Measurements from ENCODE around the gene C6orf15. TPM values are rescaled to one million over a fixed set of nuclear protein-coding genes. Genes with fewer than 3 reads are reported as not detected.

C6orf15 gene
- total RNA-seq, 1 experiment from 2014 or later = not detected

GRCh38 chr6:31145386-31145785 is 33.0 kb upstream of the C6orf15 start:
- no peak overlapping the region for H3K4me3 ChIP-seq (ENCODE audit: low read depth in 2 of 2, low read length in 2 of 2)
- no peak for ATAC-seq
- H3K4me1 ChIP-seq (ENCODE audit: control insufficient read depth, insufficient read depth, low read length) = no peaks in the 10 kb centered on the region
- H3K27ac ChIP-seq (ENCODE audit: low read length) = no peak overlapping the region
- TF ChIP-seq REST (IDR thresholded peaks at IDR 0.05; ENCODE audit: insufficient read depth in 1 of 2, low read depth in 2 of 2, low read length in 1 of 2) = no peak
- TF ChIP-seq SIN3A (IDR thresholded peaks at IDR 0.05; ENCODE audit: borderline replicate concordance, insufficient read depth, low read depth, low read length) = no peak
- TF ChIP-seq TCF7L2 (IDR thresholded peaks at IDR 0.05; ENCODE audit: low read depth, low read length) = no peak
- no peak for TF ChIP-seq POLR2AphosphoS5 (IDR thresholded peaks at IDR 0.05; ENCODE audit: low read depth, low read length)
- no peak for TF ChIP-seq CTCF (IDR thresholded peaks at IDR 0.05)
- in situ Hi-C loops (cut with HindIII; ENCODE audit: low pct_unique_long_range_greater_than_20kb, low sequenced_read_pairs) (no loop called here), intact Hi-C loops (cut with micrococcal nuclease; ENCODE audit: unreplicated experiment) (no loop called here)
- ChIA-PET CTCF (no interaction called here), POLR2A (no interaction called here)
- no peak for DNase-seq (ENCODE audit: low read depth, low spot score)
- TSS peak; percentile 77 for BruUV-seq (replicated peaks)
- H3K36me3 ChIP-seq (ENCODE audit: control insufficient read depth, insufficient read depth, low read length) = 0 out of 2 replicates have a peak, but pooled peaks cover 2% of the 10 kb centered on the region
- H3K9me3 ChIP-seq (ENCODE audit: control insufficient read depth, insufficient read depth, low read depth, low read length) = no peaks in the 10 kb centered on the region
- no peaks in the 10 kb centered on the region for H3K27me3 ChIP-seq (ENCODE audit: control insufficient read depth, insufficient read depth, low read length)

- in situ Hi-C loops (cut with HindIII; ENCODE audit: low pct_unique_long_range_greater_than_20kb, low sequenced_read_pairs) = no loop called here
- ChIA-PET CTCF (interaction anchor here (0.6 kb wide), 1 partner anchor 47 kb away, joined by 5 read pairs; no protein-coding TSS in a partner anchor), POLR2A (no interaction called here)
- intact Hi-C loops (cut with micrococcal nuclease; ENCODE audit: unreplicated experiment) = no loop called here
- H3K4me1 ChIP-seq (ENCODE audit: control insufficient read depth, insufficient read depth, low read length) = no peaks in the 10 kb centered on the region
- H3K27me3 ChIP-seq (ENCODE audit: control insufficient read depth, insufficient read depth, low read length) = no peaks in the 10 kb centered on the region
- H3K27ac ChIP-seq (ENCODE audit: low read length) = no peak overlapping the region
- BruUV-seq (replicated peaks) = no TSS peak
- no peak for ATAC-seq
- no peaks in the 10 kb centered on the region for H3K9me3 ChIP-seq (ENCODE audit: control insufficient read depth, insufficient read depth, low read depth, low read length)
- 0 out of 2 replicates have a peak, but pooled peaks cover 2% of the 10 kb centered on the region for H3K36me3 ChIP-seq (ENCODE audit: control insufficient read depth, insufficient read depth, low read length)
- TF ChIP-seq TCF7L2 (IDR thresholded peaks at IDR 0.05; ENCODE audit: low read depth, low read length) (no peak), SIN3A (IDR thresholded peaks at IDR 0.05; ENCODE audit: borderline replicate concordance, insufficient read depth, low read depth, low read length) (no peak), POLR2AphosphoS5 (IDR thresholded peaks at IDR 0.05; ENCODE audit: low read depth, low read length) (no peak), REST (IDR thresholded peaks at IDR 0.05; ENCODE audit: insufficient read depth in 1 of 2, low read depth in 2 of 2, low read length in 1 of 2) (no peak), CTCF (IDR thresholded peaks at IDR 0.05) (no peak)
- H3K4me3 ChIP-seq (ENCODE audit: low read depth in 2 of 2, low read length in 2 of 2) = no peak overlapping the region
- no peak for DNase-seq (ENCODE audit: low read depth, low spot score)
These were observed 32.6 kb upstream of the C6orf15 start for GRCh38 chr6:31144970-31145340.
